Mucosa of rectum (tissue), 2 donors: ENCODE data around the gene CRABP1.

ENCODE experiments used
- H3K27ac ChIP-seq, 2 donors: one replicate each; pipeline ENCODE4 v1.7.0; 2013; ENCODE audit warnings: inconsistent platforms in 2 of 2, low read depth in 2 of 2, low read length in 2 of 2
- H3K27me3 ChIP-seq, 2 donors: one replicate each; pipeline ENCODE4 v1.7.0; 2013; ENCODE audit warnings: low read length in 2 of 2; ENCODE audit not compliant: control insufficient read depth in 2 of 2, insufficient read depth in 2 of 2
- H3K36me3 ChIP-seq, 2 donors: one replicate each; pipeline ENCODE4 v1.7.0; 2013; ENCODE audit warnings: low read length in 2 of 2; ENCODE audit not compliant: control insufficient read depth in 2 of 2, insufficient read depth in 2 of 2
- H3K4me1 ChIP-seq, 2 donors: one replicate each; pipeline ENCODE4 v1.7.0; 2013; ENCODE audit warnings: low read length in 2 of 2, mild to moderate bottlenecking in 1 of 2; ENCODE audit not compliant: control insufficient read depth in 2 of 2, insufficient read depth in 2 of 2
- H3K4me3 ChIP-seq, 2 donors: one replicate each; pipeline ENCODE4 v1.7.0; 2013; ENCODE audit warnings: low read length in 2 of 2
- H3K9ac ChIP-seq, 2 donors: one replicate each; pipeline ENCODE4 v1.7.0; 2013; ENCODE audit warnings: low read length in 2 of 2, low read depth in 1 of 2, mild to moderate bottlenecking in 1 of 2
- H3K9me3 ChIP-seq, 2 donors: one replicate each; pipeline ENCODE4 v1.7.0; 2013; ENCODE audit warnings: low read length in 2 of 2; ENCODE audit not compliant: control insufficient read depth in 2 of 2
- donor health status: healthy.
- donor health status: Normal muscosa, but diverticular disease.

The CRABP1 gene

DNA sequence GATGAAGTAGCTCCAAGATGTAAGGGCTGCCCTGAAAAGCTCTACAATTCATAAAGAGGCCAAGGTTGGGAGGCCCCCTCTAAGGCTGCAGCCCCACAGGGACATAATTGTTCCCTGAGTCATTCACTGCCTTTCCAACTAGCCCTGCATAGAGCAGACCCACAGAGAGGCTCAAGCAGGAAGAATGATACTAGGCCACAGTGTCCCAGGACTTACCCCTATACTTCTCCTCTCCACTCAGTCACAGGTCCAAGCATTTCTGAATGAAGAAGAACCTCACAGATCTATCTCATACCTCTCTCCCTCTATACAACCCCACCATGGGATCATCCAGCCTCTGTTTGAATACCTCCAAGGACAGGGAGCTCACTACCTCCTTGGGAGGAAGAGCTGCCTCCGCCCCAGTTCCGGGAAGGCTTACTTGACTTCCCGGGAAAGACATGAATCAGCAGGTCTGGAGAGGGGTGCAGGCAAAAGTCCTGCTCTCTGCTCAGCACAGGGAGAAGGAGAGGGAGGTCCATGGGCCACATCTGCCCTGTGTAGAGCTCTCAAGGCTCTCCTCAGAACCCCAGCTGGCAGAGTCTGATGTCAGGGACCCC lies 33.9 kb upstream of the CRABP1 start:
- Histone ChIP-seq H3K4me3 (no peak overlapping the region), H3K4me1 (peaks cover 0 to 7% of the 10 kb centered on the region in 2 donors), H3K27me3 (no peaks in the 10 kb centered on the region), H3K27ac (no peak overlapping the region), H3K9me3 (no peaks in the 10 kb centered on the region), H3K36me3 (no peaks in the 10 kb centered on the region), H3K9ac (no peak overlapping the region)

DNA sequence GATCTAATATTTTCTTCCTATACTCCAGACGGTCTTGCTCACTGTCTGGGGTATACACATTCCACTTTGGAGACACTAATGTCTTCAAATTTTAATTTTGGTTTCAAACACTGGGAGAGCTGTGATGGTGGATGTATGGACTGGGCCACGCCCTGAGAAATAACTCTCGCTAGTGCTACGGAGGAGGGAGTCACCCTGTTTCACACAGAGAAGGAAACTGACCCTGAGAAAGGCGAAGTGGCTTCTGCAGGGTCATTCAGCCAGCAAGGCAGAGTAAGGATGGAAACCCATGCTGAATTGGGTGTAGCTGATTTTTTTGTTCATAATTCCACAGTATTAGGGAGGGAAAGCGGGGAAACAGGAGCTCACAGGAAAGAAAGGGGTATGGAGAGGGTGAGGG lies 32.2 kb upstream of the CRABP1 start:
- Histone ChIP-seq H3K27me3 (no peaks in the 10 kb centered on the region), H3K27ac (no peak overlapping the region), H3K4me1 (peaks cover 0 to 7% of the 10 kb centered on the region in 2 donors), H3K4me3 (no peak overlapping the region), H3K9me3 (no peaks in the 10 kb centered on the region), H3K36me3 (no peaks in the 10 kb centered on the region), H3K9ac (no peak overlapping the region)

DNA sequence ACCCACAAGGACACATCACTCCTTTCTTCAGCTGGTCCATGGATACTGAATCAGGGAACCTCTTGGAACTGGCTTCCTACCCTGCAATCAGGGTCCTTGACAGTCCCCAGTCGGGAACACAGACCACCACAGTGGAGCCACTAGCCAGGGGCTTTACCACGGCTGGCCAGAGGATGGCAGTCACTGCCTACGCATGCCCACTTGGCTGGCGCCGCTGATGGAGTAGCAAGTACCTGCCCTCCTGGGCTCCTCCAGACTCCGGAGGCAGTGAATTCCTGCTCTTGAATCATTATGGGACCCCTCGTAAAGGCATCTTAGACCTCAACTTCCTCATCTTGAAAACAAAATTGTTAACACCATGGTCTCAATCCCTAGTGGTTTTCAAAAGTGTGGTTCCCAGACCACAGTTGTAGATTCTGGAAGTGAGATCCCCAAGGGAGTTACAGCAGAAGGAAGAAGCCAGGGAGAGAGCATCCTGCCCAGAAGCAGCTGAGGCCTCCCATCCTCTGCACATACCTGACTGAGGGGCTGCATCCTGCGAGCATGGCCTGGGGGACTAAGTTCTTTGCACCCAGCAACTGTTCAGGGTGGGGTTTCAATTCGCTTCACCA lies 31.6 kb upstream of the CRABP1 start:
- no peak overlapping the region for H3K4me3 ChIP-seq
- H3K27ac ChIP-seq = no peak overlapping the region
- H3K36me3 ChIP-seq = no peaks in the 10 kb centered on the region
- peak overlapping the region in 1 of 2 donors; percentile 15 for H3K9ac ChIP-seq
- H3K4me1 ChIP-seq = peaks cover 0 to 7% of the 10 kb centered on the region in 2 donors
- H3K9me3 ChIP-seq = no peaks in the 10 kb centered on the region
- no peaks in the 10 kb centered on the region for H3K27me3 ChIP-seq

DNA sequence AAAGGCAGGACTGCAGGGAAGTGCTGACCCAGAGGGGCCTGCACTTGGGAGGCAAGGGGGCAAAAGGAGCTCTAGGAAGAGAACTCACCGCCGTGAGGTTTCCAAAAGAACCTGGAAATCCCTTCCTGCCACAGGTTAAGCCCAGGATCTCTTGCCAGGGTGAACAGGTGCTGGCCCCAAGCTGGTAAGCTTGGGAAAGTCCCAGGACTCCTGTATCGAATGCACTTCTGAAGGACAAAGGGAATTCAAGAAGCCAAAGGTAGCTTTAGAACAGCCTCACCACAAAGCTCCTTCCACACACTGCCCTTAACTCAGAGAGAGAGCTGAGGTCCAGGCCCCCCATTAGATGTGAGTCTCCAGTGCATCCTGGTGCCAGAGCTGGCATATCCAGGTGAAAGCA lies 28.9 kb upstream of the CRABP1 start:
- H3K27me3 ChIP-seq = no peaks in the 10 kb centered on the region
- no peak overlapping the region for H3K4me3 ChIP-seq
- H3K27ac ChIP-seq = no peak overlapping the region
- H3K36me3 ChIP-seq = no peaks in the 10 kb centered on the region
- no peaks in the 10 kb centered on the region for H3K9me3 ChIP-seq
- no peak overlapping the region for H3K9ac ChIP-seq
- peaks cover 9 to 15% of the 10 kb centered on the region in 2 donors for H3K4me1 ChIP-seq

DNA sequence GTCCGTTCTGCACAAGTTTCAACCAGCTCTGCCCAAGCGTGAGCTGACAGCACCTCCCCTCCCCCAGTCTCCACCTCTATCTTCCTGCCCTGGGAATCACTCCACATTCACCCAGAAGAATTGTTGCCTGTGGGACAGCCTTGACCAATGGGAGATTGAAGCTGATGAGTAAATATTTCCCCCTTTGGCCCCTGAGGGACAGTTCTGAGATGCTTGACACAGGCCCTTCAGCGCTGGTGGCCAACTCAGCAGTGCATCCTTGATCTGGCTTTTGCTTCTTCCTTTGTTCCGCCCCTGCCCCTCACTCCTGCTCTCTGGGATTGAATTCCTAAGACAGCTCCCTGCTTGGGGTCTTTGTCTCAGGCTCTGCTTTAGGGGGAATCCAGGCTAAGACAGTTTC lies 27.6 kb upstream of the CRABP1 start:
- Histone ChIP-seq H3K27ac (no peak overlapping the region), H3K4me3 (no peak overlapping the region), H3K27me3 (no peaks in the 10 kb centered on the region)

DNA sequence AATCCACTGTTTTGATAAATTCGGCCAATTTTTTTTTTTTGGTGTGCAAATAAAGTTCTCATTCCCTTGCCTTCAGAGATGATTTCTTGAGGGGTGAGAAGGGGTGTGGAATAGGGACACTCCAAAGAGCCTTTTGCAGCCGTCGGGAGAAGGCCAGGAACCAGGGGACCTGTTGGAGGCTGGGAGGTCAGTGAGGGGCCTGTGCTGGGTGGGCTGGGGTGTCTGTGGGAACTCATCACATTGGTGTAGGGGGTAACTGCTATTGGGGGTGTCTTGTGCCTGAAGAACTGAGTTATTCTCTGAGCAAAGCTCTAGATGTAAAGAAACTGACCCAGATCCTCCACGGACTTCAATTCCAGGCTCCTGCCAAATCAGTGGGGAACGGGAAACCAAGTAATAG lies 27.2 kb upstream of the CRABP1 start:
- Histone ChIP-seq H3K9me3 (no peaks in the 10 kb centered on the region), H3K36me3 (no peaks in the 10 kb centered on the region), H3K27me3 (no peaks in the 10 kb centered on the region), H3K27ac (no peak overlapping the region), H3K9ac (no peak overlapping the region), H3K4me1 (peaks cover 11 to 24% of the 10 kb centered on the region in 2 donors), H3K4me3 (no peak overlapping the region)

More for the DNA sequence above, 27.6 kb upstream of the CRABP1 start:
- Histone ChIP-seq H3K36me3 (no peaks in the 10 kb centered on the region), H3K9me3 (no peaks in the 10 kb centered on the region), H3K4me1 (peaks cover 11 to 24% of the 10 kb centered on the region in 2 donors), H3K9ac (no peak overlapping the region)

DNA sequence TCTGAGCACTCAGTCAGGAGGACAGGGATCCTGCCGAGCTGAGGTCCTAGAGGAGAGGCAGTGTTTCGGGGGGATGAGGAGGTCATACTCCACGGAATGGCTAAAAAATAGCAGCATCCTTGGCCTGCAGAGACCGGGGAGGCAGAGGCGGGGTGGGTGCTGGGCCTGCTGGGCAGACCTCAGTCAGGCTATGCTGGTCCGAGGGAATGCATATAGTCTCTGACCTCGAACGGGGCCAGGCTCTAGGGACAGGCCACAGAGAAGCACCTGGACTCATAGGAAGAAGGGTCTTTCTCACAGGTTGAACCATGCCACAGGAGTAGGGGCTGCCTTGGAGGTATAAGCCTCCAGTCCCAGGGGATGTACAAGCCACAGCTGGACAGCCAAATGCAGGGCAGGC lies 26.8 kb upstream of the CRABP1 start:
- no peak overlapping the region for H3K9ac ChIP-seq
- H3K27me3 ChIP-seq = no peaks in the 10 kb centered on the region
- no peaks in the 10 kb centered on the region for H3K9me3 ChIP-seq
- peaks cover 11 to 20% of the 10 kb centered on the region in 2 donors for H3K4me1 ChIP-seq
- no peaks in the 10 kb centered on the region for H3K36me3 ChIP-seq
- H3K4me3 ChIP-seq = no peak overlapping the region
- no peak overlapping the region for H3K27ac ChIP-seq

DNA sequence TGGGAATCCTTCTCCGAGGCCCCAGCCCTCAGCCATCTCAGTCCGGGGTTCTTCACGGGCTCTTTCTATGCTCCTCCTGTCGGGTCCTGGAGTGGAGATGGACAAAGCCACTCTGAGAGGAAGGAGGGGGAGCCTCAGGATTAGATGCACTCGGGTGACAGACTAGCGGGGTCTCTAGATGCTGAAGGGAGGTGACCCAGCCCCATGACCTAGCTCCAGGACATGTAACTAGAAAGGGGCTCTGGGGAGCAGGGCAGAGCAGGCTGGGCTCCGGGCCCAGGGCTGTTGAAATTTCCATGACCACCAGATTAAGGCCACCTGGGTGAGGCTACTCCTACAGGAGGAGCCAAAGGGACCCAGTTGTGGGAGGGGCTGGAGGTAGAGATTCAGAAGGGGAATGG lies 26.0 kb upstream of the CRABP1 start:
- H3K27me3 ChIP-seq = no peaks in the 10 kb centered on the region
- no peaks in the 10 kb centered on the region for H3K36me3 ChIP-seq
- no peaks in the 10 kb centered on the region for H3K9me3 ChIP-seq
- H3K9ac ChIP-seq = no peak overlapping the region
- no peak overlapping the region for H3K27ac ChIP-seq
- H3K4me1 ChIP-seq = peaks cover 11 to 17% of the 10 kb centered on the region in 2 donors
- no peak overlapping the region for H3K4me3 ChIP-seq

DNA sequence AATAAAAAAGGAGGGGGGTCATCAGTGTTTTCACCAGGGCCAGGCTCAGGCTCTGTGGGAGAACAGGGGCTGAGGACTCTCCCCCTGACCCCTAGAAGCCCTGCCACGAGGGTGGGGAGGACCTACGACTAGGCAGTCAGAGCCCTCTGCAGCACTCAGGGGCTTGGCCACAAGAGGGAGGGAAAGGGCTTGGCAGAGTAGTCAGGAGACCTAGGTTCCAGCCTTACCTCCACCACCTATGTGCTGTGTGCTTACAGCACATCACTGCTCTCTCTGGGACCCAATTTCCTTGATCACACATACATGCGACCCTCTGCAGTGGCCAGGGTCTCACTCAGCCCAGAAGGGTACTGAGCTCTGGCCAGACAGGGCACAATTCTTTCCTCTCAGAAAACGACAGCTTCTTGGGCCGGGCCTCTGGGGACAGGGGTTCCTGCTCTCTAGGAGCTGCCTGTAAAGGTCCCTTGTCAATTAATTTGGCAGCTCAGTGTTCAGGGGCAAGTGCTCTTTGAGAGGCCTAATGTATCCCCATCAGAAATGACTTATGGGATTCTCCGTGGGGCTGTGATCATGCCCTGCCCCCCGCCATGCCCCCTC lies 24.4 kb upstream of the CRABP1 start:
- no peaks in the 10 kb centered on the region for H3K9me3 ChIP-seq
- no peaks in the 10 kb centered on the region for H3K36me3 ChIP-seq
- no peaks in the 10 kb centered on the region for H3K27me3 ChIP-seq
- H3K9ac ChIP-seq = peak overlapping the region; percentile 0 to 58
- peak overlapping the region in 1 of 2 donors; percentile 34 for H3K4me3 ChIP-seq
- H3K27ac ChIP-seq = peak overlapping the region; percentile 88 to 90
- peaks cover 11 to 17% of the 10 kb centered on the region in 2 donors for H3K4me1 ChIP-seq

DNA sequence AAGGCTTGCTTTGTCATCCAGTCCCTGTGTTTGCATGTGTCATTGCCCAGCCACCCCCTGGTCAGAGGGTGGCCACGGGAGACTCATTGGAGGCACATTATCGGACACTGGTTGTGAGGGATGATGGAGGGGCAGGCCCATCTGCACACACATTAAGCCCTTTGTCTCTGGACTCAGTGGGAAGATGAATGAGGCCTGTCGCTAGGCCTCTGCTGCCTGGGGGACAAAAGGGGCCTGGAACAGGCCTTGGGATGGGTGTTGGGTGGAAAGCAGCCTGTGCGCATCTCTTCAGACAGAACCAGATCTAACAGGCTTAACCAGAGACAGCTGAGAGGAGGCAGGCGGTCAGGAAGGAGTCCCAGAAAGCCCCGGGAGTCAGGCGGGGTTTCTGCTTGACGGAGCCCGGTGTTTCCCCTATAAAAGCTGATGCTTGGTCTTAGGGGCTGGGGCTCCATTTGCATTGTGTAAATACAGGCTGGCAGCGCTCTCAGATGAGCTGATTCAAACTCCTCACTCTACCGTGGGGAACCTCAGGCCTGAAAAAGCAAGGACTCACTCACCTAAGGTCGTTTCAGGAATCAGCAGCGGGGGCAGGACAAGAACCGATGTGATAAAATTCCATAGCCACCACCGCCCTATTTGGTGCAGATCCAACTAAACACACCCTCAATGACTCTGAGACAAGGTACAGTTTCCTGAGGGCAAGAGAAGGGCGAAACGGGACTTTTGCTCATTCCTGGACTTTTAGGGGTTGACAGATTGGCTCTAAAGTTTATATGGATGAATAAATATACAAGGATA lies 23.7 kb upstream of the CRABP1 start:
- Histone ChIP-seq H3K9me3 (no peaks in the 10 kb centered on the region), H3K4me3 (peak overlapping the region; percentile 31 to 42), H3K27me3 (no peaks in the 10 kb centered on the region), H3K9ac (peak overlapping the region; percentile 47 to 58), H3K4me1 (peaks cover 11 to 17% of the 10 kb centered on the region in 2 donors), H3K27ac (peak overlapping the region; percentile 88 to 90), H3K36me3 (no peaks in the 10 kb centered on the region)
